Retinal pigment epithelial cell (primary cell): ENCODE measurements around the gene GABRQ.
"Not testable (repeated sequence)": the region's sequence is repeated elsewhere in the genome, so short reads cannot be mapped to it uniquely, and the experiment has no call there.

Experiments
- DNase-seq: peaks from one replicate; pipeline ENCODE4 v3.0.0-alpha.2; 2010; ENCODE audit warnings: low read depth
- H3K4me3 ChIP-seq: 2 replicates; pipeline ENCODE4 v1.5.1; 2011; ENCODE audit warnings: mild to moderate bottlenecking, low read length, control low read depth, moderate library complexity
- TF ChIP-seq, protein P1 (sequence below): conservative IDR thresholded peaks from 2 replicates; pipeline ENCODE4 v1.5.1; 2011; ENCODE audit warnings: low read depth, low read length, control low read depth, inconsistent platforms

GABRQ gene

DNA sequence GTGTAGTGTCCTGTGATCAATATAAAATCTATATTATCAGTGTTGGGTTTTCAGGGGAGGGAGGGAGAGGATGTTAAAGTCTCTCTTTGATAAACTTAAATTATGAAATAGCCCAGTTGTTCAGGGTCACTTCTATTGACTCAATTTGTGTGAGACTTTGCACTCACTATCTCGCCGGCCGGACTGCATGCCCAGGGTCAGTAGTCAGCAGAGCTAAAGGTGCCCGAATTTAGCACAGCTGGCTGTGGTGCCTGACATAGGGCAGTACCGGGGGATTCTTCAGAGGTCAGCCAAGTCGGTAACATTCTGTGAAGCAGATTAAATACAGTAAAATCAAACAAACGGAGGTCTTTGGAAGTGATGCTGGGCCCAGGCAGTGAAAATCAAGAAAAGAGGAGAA is 19.2 kb downstream of the GABRQ start:
- TF ChIP-seq, protein P1, sequence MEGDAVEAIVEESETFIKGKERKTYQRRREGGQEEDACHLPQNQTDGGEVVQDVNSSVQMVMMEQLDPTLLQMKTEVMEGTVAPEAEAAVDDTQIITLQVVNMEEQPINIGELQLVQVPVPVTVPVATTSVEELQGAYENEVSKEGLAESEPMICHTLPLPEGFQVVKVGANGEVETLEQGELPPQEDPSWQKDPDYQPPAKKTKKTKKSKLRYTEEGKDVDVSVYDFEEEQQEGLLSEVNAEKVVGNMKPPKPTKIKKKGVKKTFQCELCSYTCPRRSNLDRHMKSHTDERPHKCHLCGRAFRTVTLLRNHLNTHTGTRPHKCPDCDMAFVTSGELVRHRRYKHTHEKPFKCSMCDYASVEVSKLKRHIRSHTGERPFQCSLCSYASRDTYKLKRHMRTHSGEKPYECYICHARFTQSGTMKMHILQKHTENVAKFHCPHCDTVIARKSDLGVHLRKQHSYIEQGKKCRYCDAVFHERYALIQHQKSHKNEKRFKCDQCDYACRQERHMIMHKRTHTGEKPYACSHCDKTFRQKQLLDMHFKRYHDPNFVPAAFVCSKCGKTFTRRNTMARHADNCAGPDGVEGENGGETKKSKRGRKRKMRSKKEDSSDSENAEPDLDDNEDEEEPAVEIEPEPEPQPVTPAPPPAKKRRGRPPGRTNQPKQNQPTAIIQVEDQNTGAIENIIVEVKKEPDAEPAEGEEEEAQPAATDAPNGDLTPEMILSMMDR, result no peak
- H3K4me3 ChIP-seq, result no peak overlapping the region
- DNase-seq, result no peak

DNA sequence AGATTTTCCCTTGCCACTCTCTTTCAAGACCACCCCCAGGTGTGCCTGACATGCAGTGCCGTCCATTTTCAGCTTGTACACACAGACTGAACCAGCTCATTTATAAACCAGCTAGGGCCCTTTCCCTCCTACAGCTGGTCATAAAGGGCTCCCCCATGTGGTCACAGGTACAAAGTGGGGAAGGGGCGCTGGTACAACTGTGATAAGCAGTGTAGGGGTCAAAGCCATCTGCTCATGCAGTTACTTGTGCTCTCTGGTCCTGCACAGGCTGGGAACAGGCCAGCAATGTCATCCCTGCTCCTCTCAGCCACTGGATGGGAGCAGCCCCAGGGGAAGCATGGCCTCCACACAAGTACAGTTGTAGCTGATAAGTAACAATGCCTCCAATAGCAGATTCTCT is 20.6 kb downstream of the GABRQ start:
- DNase-seq, result no peak
- TF ChIP-seq, protein P1, result peak; percentile 24
- no peak overlapping the region for H3K4me3 ChIP-seq

DNA sequence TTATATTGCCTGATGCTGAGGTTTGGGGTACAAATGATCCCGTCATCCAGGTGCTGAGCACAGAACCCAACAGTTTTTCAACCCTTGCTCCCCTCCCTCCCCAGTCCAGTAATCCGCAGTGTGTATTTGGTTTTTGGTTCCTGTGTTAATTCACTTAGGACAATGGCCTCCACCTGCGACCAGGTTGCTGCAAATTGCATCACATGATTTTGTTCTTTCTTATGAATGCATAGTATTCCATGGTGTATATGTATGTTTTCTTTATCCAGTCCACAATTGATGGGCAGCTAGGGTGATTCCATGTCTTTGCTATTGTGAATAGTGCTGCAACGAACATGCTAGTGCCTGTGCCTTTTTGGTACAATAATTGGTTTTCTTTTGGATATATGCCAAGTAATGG is 25.4 kb downstream of the GABRQ start:
- TF ChIP-seq, protein P1, result no peak
- DNase-seq, result no peak
- H3K4me3 ChIP-seq, result no peak overlapping the region

DNA sequence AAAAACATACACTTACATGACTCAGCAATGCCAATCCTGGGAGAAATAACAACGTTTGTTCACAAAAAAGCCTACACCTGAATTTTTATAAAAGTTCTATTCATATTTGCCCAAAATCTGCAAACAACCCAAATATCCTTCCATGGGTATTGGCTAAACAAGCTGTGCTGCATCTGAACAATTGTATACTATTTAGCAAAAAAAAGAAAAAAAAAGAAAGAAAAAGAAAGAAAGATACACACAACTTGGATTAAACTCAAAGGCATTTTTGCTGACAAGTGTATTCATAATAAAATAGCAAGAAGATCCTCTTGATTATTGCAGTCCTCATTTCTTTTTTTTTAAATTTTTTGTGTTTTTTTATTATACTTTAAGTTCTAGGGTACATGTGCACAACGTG is 36.4 kb downstream of the GABRQ start:
- no peak overlapping the region for H3K4me3 ChIP-seq
- no peak for DNase-seq
- TF ChIP-seq, protein P1, result no peak

DNA sequence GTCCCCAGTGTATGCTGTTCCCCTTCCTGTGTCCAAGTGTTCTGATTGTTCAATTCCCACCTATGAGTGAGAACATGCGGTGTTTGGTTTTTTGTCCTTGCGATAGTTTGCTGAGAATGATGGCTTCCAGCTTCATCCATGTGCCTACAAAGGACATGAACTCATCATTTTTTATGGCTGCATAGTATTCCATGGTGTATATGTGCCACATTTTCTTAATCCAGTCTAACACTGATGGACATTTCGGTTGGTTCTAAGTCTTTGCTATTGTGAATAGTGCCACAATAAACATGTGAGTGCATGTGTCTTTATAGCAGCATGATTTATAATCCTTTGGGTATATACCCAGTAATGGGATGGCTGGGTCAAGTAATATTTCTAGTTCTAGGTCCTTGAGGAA is 37.0 kb downstream of the GABRQ start:
- not testable (repeated sequence) for DNase-seq, H3K4me3 ChIP-seq

DNA sequence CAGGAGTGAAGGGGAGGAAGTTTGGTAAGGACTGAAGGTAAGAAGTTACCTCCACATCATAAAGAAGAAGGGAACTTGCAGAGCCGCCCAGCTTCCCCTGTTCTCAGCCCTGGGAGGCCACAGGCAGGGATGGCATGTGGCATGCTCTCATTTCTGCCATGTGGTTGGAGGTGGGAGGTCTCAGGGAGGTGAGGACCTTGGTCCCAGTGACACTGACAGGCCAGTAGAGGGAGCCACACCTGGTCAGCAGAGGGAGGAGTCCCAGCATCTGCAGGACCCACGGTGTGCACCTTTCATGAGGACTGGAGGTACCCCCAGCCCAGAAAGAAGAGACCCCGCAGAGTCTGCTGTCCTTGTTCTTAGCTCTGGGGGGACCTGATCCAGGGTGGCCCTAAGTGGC is 43.3 kb downstream of the GABRQ start:
- H3K4me3 ChIP-seq, DNase-seq: not testable (repeated sequence)

DNA sequence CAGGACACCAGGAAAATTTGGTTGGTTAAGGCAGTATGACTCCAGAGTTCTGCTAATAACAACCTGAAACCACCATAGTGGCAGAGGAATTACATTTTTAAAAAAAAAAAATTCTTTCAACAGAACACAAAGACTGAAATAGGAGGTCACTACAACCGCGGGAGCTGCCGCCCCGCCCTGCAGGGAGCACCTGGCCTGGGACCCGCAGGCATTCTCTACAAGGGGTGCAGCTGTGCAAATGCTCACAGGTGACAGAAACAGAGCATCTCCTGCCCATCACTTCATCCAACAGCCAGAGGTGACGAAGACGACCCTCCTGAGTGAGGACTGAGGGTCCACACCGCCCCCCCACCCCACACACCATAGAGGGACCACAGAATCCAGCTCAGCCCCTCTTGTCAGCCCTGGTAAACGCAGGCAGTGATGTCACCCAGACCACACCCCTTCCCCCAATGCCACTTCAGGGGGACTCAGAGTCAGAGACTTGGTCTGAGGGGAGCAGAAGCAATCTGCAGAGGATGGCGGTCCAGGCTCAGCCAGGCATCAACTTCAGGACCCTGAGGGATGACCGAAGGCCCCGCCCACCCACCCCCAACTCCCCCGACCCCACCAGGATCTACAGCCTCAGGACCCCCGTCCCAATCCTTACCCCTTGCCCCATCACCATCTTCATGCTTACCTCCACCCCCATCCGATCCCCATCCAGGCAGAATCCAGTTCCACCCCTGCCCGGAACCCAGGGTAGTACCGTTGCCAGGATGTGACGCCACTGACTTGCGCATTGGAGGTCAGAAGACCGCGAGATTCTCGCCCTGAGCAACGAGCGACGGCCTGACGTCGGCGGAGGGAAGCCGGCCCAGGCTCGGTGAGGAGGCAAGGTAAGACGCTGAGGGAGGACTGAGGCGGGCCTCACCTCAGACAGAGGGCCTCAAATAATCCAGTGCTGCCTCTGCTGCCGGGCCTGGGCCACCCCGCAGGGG is 60.5 kb downstream of the GABRQ start, which contains the start of gene MAGEA3:
MAGEA3 (plus strand) TSS at position 843 of the 980 bp plus-strand sequence. CDS start 2,039 bp downstream, outside the sequence.
- not testable (repeated sequence) for H3K4me3 ChIP-seq, DNase-seq

DNA sequence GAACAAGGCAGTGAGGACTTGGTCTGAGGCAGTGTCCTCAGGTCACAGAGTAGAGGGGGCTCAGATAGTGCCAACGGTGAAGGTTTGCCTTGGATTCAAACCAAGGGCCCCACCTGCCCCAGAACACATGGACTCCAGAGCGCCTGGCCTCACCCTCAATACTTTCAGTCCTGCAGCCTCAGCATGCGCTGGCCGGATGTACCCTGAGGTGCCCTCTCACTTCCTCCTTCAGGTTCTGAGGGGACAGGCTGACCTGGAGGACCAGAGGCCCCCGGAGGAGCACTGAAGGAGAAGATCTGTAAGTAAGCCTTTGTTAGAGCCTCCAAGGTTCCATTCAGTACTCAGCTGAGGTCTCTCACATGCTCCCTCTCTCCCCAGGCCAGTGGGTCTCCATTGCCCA is 62.7 kb downstream of the GABRQ start:
- not testable (repeated sequence) for H3K4me3 ChIP-seq, DNase-seq

DNA sequence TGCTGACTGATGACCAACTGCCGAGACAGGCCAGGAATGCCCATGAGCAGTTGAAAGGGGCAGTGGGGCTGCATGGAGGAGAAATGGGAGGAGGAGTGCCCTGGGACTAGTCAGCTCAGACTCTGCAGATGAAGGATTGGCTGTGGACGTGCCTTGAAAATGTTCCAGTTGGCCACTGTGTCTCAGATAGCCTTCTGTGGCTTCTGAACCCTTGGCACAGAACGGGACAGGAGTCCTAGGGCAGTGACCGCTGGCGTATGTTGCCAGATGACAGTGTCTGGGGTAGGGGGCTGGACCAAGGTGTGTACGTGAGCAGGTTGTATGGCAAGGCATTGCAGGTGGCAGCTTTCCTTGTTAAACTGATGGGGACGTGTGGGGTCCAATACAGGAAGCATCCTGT is 68.8 kb downstream of the GABRQ start:
- not testable (repeated sequence) for DNase-seq, H3K4me3 ChIP-seq
